Ramos (cell line): ENCODE results near the gene PHF14.
"Not testable (repeated sequence)": the region's sequence is repeated elsewhere in the genome, so short reads cannot be mapped to it uniquely, and the experiment has no call there.

Source experiments
- in situ Hi-C: fragments of 300-500 bp; cut with MboI; formaldehyde crosslinking; loops from one replicate; pipeline ENCODE4 v1.14.3; 2022; ENCODE audit warnings: low sequenced_read_pairs; ENCODE audit not compliant: unreplicated experiment

Gene PHF14

GRCh38 chr7:10977113-10977512, 3.4 kb downstream of the PHF14 start:
- in situ Hi-C loops, result no loop called here

GRCh38 chr7:10981317-10981716, 7.6 kb downstream of the PHF14 start:
- in situ Hi-C loops, result no loop called here

GRCh38 chr7:10990748-10991147, 17.1 kb downstream of the PHF14 start:
- in situ Hi-C loops, result not testable (repeated sequence)

- in situ Hi-C loops, result not testable (repeated sequence)
Observed at GRCh38 chr7:10995482-10996166, 22.0 kb downstream of the PHF14 start.

GRCh38 chr7:10998996-10999757, 25.5 kb downstream of the PHF14 start:
- in situ Hi-C loops, result no loop called here

GRCh38 chr7:11005202-11005601, 31.5 kb downstream of the PHF14 start:
- in situ Hi-C loops, result no loop called here

GRCh38 chr7:11006291-11006690, 32.6 kb downstream of the PHF14 start:
- in situ Hi-C loops, result no loop called here

- in situ Hi-C loops, result no loop called here
Observed at GRCh38 chr7:11009631-11010030, 36.0 kb downstream of the PHF14 start.

GRCh38 chr7:11021468-11021867, 47.8 kb downstream of the PHF14 start:
- in situ Hi-C loops, result no loop called here

GRCh38 chr7:11026452-11027359, 53.0 kb downstream of the PHF14 start:
- in situ Hi-C loops, result no loop called here

GRCh38 chr7:11035661-11036060, 62.0 kb downstream of the PHF14 start:
- in situ Hi-C loops, result no loop called here

- in situ Hi-C loops, result no loop called here
Observed at GRCh38 chr7:11039974-11040373, 66.3 kb downstream of the PHF14 start.

- in situ Hi-C loops, result no loop called here
Observed at GRCh38 chr7:11054033-11054432, 80.4 kb downstream of the PHF14 start.

- in situ Hi-C loops, result no loop called here
Observed at GRCh38 chr7:11060893-11061292, 87.2 kb downstream of the PHF14 start.

- in situ Hi-C loops, result no loop called here
Observed at GRCh38 chr7:11062110-11062509, 88.4 kb downstream of the PHF14 start.

- in situ Hi-C loops, result no loop called here
Observed at GRCh38 chr7:11069591-11069990, 95.9 kb downstream of the PHF14 start.

- in situ Hi-C loops, result no loop called here
Observed at GRCh38 chr7:11077816-11078215, 104.1 kb downstream of the PHF14 start.

- in situ Hi-C loops, result no loop called here
Observed at GRCh38 chr7:11078247-11078834, 104.7 kb downstream of the PHF14 start.

GRCh38 chr7:11079907-11080306, 106.2 kb downstream of the PHF14 start:
- in situ Hi-C loops, result no loop called here

GRCh38 chr7:11082121-11082520, 108.4 kb downstream of the PHF14 start:
- in situ Hi-C loops, result no loop called here
